C4-2B (cell line): ENCODE data around the gene PAFAH1B2.

ENCODE experiments used
- ZFX ChIP-seq: fragments of 450-650 bp; IDR thresholded peaks from 2 replicates; pipeline ENCODE4 v1.6.1; 2017
- TF ChIP-seq, protein P1 (sequence below): fragments of 450-650 bp; conservative IDR thresholded peaks from 2 replicates; pipeline ENCODE4 v1.5.1; 2017; ENCODE audit warnings: mild to moderate bottlenecking

DNA sequence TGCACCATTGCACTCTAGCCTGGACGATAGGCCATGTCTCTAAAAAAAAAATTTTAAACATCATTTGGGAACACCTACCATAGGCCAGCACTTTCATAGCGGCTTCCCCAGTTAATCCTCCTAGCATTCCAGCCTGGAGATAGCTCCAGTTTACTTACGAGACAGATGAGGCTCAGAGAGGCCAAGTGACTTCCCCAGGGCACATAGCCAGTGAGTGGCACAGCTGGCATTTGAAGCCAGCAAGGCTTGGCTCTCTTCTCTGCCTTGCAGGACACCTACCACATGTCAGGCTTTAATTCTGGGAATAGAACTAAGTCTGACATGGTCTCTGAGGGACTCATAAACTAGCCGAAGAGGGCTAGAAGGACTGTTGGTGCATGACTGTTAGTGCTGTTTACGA, 50.2 kb downstream of the PAFAH1B2 start:
- TF ChIP-seq, protein P1, sequence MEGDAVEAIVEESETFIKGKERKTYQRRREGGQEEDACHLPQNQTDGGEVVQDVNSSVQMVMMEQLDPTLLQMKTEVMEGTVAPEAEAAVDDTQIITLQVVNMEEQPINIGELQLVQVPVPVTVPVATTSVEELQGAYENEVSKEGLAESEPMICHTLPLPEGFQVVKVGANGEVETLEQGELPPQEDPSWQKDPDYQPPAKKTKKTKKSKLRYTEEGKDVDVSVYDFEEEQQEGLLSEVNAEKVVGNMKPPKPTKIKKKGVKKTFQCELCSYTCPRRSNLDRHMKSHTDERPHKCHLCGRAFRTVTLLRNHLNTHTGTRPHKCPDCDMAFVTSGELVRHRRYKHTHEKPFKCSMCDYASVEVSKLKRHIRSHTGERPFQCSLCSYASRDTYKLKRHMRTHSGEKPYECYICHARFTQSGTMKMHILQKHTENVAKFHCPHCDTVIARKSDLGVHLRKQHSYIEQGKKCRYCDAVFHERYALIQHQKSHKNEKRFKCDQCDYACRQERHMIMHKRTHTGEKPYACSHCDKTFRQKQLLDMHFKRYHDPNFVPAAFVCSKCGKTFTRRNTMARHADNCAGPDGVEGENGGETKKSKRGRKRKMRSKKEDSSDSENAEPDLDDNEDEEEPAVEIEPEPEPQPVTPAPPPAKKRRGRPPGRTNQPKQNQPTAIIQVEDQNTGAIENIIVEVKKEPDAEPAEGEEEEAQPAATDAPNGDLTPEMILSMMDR: no peak
- TF ChIP-seq ZFX: no peak
